GM18858 (cell line): ENCODE data around the gene NOL9.
"Not testable (repeated sequence)": the region's sequence is repeated elsewhere in the genome, so short reads cannot be mapped to it uniquely, and the experiment has no call there.

Experiments used
- ATAC-seq: cut with Tn5 transposase; IDR thresholded peaks from one replicate; pipeline ENCODE4 v1.9.1; 2021; ENCODE audit not compliant: unreplicated experiment

The NOL9 gene

GRCh38 chr1:6505367-6506209, 48.7 kb downstream of the NOL9 start:
- no peak for ATAC-seq

- ATAC-seq = no peak
These were observed 49.4 kb downstream of the NOL9 start for GRCh38 chr1:6504887-6505286.

GRCh38 chr1:6503884-6504602, 50.3 kb downstream of the NOL9 start:
- ATAC-seq = no peak

- ATAC-seq = no peak
These were observed 52.1 kb downstream of the NOL9 start for GRCh38 chr1:6502000-6502891.

- ATAC-seq = no peak
These were observed 53.0 kb downstream of the NOL9 start for GRCh38 chr1:6501279-6501813.

GRCh38 chr1:6500544-6501278, 53.6 kb downstream of the NOL9 start:
- no peak for ATAC-seq

- ATAC-seq = no peak
These were observed 55.0 kb downstream of the NOL9 start for GRCh38 chr1:6499296-6499695.

GRCh38 chr1:6498576-6499111, 55.7 kb downstream of the NOL9 start:
- ATAC-seq = no peak

- no peak for ATAC-seq
These were observed 56.3 kb downstream of the NOL9 start for GRCh38 chr1:6497867-6498575.

- no peak for ATAC-seq
These were observed 57.0 kb downstream of the NOL9 start for GRCh38 chr1:6497215-6497866.

- no peak for ATAC-seq
These were observed 57.5 kb downstream of the NOL9 start for GRCh38 chr1:6496890-6497214.

GRCh38 chr1:6496365-6496721, 58.0 kb downstream of the NOL9 start:
- no peak for ATAC-seq

GRCh38 chr1:6495540-6496364, 58.6 kb downstream of the NOL9 start:
- no peak for ATAC-seq

GRCh38 chr1:6495041-6495441, 59.3 kb downstream of the NOL9 start:
- no peak for ATAC-seq

GRCh38 chr1:6494627-6495026, 59.7 kb downstream of the NOL9 start:
- no peak for ATAC-seq

GRCh38 chr1:6493834-6494223, 60.5 kb downstream of the NOL9 start:
- not testable (repeated sequence) for ATAC-seq

GRCh38 chr1:6491966-6492365, 62.3 kb downstream of the NOL9 start:
- no peak for ATAC-seq

GRCh38 chr1:6491480-6491962, 62.8 kb downstream of the NOL9 start, which contains the start of gene PLEKHG5:
PLEKHG5 (minus strand) TSS chr1:6491667; CDS start chr1:6477571, 14,096 bp downstream.
- ATAC-seq = no peak
